Measurements from ENCODE around the gene CDK1.

The CDK1 gene

GRCh38 chr10:60753152-60753551, 25.1 kb upstream of the CDK1 start:
- TF ChIP-seq, protein P1, sequence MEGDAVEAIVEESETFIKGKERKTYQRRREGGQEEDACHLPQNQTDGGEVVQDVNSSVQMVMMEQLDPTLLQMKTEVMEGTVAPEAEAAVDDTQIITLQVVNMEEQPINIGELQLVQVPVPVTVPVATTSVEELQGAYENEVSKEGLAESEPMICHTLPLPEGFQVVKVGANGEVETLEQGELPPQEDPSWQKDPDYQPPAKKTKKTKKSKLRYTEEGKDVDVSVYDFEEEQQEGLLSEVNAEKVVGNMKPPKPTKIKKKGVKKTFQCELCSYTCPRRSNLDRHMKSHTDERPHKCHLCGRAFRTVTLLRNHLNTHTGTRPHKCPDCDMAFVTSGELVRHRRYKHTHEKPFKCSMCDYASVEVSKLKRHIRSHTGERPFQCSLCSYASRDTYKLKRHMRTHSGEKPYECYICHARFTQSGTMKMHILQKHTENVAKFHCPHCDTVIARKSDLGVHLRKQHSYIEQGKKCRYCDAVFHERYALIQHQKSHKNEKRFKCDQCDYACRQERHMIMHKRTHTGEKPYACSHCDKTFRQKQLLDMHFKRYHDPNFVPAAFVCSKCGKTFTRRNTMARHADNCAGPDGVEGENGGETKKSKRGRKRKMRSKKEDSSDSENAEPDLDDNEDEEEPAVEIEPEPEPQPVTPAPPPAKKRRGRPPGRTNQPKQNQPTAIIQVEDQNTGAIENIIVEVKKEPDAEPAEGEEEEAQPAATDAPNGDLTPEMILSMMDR (IDR thresholded peaks at IDR 0.05), result no peak
- no peak for DNase-seq (ENCODE audit: low spot score)
- Histone ChIP-seq H3K27ac (no peak overlapping the region), H3K4me3 (no peak overlapping the region)

DNA sequence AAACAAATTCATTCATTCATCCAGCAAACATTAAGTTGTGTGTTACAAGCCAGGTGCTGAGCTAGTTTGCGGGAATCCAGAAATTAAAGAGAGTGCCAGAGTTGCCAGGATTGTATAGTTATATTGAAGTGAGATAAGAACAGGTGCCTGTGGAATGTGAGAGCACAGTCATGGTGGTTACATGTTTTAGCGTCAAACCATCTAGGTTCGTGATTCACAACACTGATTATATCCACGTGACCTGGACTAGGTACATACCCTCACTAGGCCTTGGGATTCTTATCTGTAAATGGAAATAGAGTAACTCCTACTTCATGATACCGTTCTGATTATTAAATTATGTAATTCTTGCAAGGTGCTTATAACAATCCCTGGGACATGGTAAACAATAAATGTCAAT, 24.5 kb upstream of the CDK1 start:
- DNase-seq (ENCODE audit: low spot score), result no peak
- no peak overlapping the region for H3K4me3 ChIP-seq
- no peak overlapping the region for H3K27ac ChIP-seq
- TF ChIP-seq, protein P1 (IDR thresholded peaks at IDR 0.05), result no peak

GRCh38 chr10:60757420-60757895, 20.8 kb upstream of the CDK1 start:
- no peak for DNase-seq (ENCODE audit: low spot score)
- Histone ChIP-seq H3K27ac (no peak overlapping the region), H3K4me3 (no peak overlapping the region)
- TF ChIP-seq, protein P1 (IDR thresholded peaks at IDR 0.05), result no peak

GRCh38 chr10:60759181-60759580, 19.1 kb upstream of the CDK1 start:
- Histone ChIP-seq H3K4me3 (no peak overlapping the region), H3K27ac (no peak overlapping the region)
- DNase-seq (ENCODE audit: low spot score), result no peak
- TF ChIP-seq, protein P1 (IDR thresholded peaks at IDR 0.05), result no peak

- no peak overlapping the region for H3K27ac ChIP-seq
- DNase-seq (ENCODE audit: low spot score), result no peak
- H3K4me3 ChIP-seq, result no peak overlapping the region
- TF ChIP-seq, protein P1 (IDR thresholded peaks at IDR 0.05), result no peak
Measured at GRCh38 chr10:60760711-60761210, 17.5 kb upstream of the CDK1 start.

GRCh38 chr10:60762554-60762953, 15.7 kb upstream of the CDK1 start:
- TF ChIP-seq, protein P1 (IDR thresholded peaks at IDR 0.05), result no peak
- Histone ChIP-seq H3K27ac (no peak overlapping the region), H3K4me3 (no peak overlapping the region)
- DNase-seq (ENCODE audit: low spot score), result no peak

GRCh38 chr10:60767424-60767823, 10.9 kb upstream of the CDK1 start:
- TF ChIP-seq, protein P1 (IDR thresholded peaks at IDR 0.05), result no peak
- no peak overlapping the region for H3K27ac ChIP-seq
- no peak for DNase-seq (ENCODE audit: low spot score)
- H3K4me3 ChIP-seq, result no peak overlapping the region
